ENCODE data around the gene BRMS1L.

BRMS1L gene

GRCh38 chr14:35909665-35910064, 83.5 kb downstream of the BRMS1L start:
- H3K36me3 ChIP-seq (ENCODE audit: control insufficient read depth in 4 of 4, insufficient read depth in 4 of 4, low read length in 3 of 4), result no peaks in the 10 kb centered on the region
- no peak overlapping the region for H3K4me3 ChIP-seq (ENCODE audit: control insufficient read depth in 1 of 7, extremely low read depth in 1 of 7, insufficient read depth in 4 of 7, low read depth in 2 of 7, low read length in 6 of 7)
- H3K27ac ChIP-seq (ENCODE audit: insufficient read depth in 1 of 2, low read depth in 1 of 2, low read length in 2 of 2, poor library complexity in 1 of 2, severe bottlenecking in 2 of 2), result no peak overlapping the region
- H3K4me1 ChIP-seq (ENCODE audit: control extremely low read depth in 1 of 4, control insufficient read depth in 4 of 4, insufficient read depth in 4 of 4, low read length in 3 of 4), result no peaks in the 10 kb centered on the region
- DNase-seq, result no peak
- CTCF ChIA-PET, result no interaction called here
- 92% methylated on average over 2 of the region's 4 CpGs for WGBS (ENCODE audit: insufficient coverage)
- POLR2A ChIA-PET, result no interaction called here
- peaks cover 0 to 2% (median 0%) of the 10 kb centered on the region in 5 experiments for H3K27me3 ChIP-seq (replicated peaks in 2 of 5; ENCODE audit: control insufficient read depth in 4 of 5, insufficient read depth in 5 of 5, low read length in 4 of 5)
- no peaks in the 10 kb centered on the region for H3K9me3 ChIP-seq (ENCODE audit: control extremely low read depth in 1 of 5, control insufficient read depth in 4 of 5, insufficient read depth in 2 of 5, low read depth in 1 of 5, low read length in 4 of 5)

GRCh38 chr14:35910191-35910590, 84.1 kb downstream of the BRMS1L start:
- peaks cover 0 to 2% (median 0%) of the 10 kb centered on the region in 5 experiments for H3K27me3 ChIP-seq (replicated peaks in 2 of 5; ENCODE audit: control insufficient read depth in 4 of 5, insufficient read depth in 5 of 5, low read length in 4 of 5)
- no peak for DNase-seq
- no peak overlapping the region for H3K4me3 ChIP-seq (ENCODE audit: control insufficient read depth in 1 of 7, extremely low read depth in 1 of 7, insufficient read depth in 4 of 7, low read depth in 2 of 7, low read length in 6 of 7)
- no peaks in the 10 kb centered on the region for H3K36me3 ChIP-seq (ENCODE audit: control insufficient read depth in 4 of 4, insufficient read depth in 4 of 4, low read length in 3 of 4)
- WGBS (ENCODE audit: insufficient coverage), result 100% methylated on average over 1 of the region's 4 CpGs
- no peaks in the 10 kb centered on the region for H3K9me3 ChIP-seq (ENCODE audit: control extremely low read depth in 1 of 5, control insufficient read depth in 4 of 5, insufficient read depth in 2 of 5, low read depth in 1 of 5, low read length in 4 of 5)
- CTCF ChIA-PET, result no interaction called here
- no peaks in the 10 kb centered on the region for H3K4me1 ChIP-seq (ENCODE audit: control extremely low read depth in 1 of 4, control insufficient read depth in 4 of 4, insufficient read depth in 4 of 4, low read length in 3 of 4)
- no peak overlapping the region for H3K27ac ChIP-seq (ENCODE audit: insufficient read depth in 1 of 2, low read depth in 1 of 2, low read length in 2 of 2, poor library complexity in 1 of 2, severe bottlenecking in 2 of 2)
- POLR2A ChIA-PET, result no interaction called here

GRCh38 chr14:35911097-35911496, 85.0 kb downstream of the BRMS1L start:
- CTCF ChIA-PET, result no interaction called here
- 80% methylated on average over 2 of the region's 4 CpGs for WGBS (ENCODE audit: insufficient coverage)
- no peak for DNase-seq
- POLR2A ChIA-PET, result no interaction called here
- Histone ChIP-seq H3K36me3 (ENCODE audit: control insufficient read depth in 4 of 4, insufficient read depth in 4 of 4, low read length in 3 of 4) (no peaks in the 10 kb centered on the region), H3K27ac (ENCODE audit: insufficient read depth in 1 of 2, low read depth in 1 of 2, low read length in 2 of 2, poor library complexity in 1 of 2, severe bottlenecking in 2 of 2) (no peak overlapping the region), H3K4me1 (ENCODE audit: control extremely low read depth in 1 of 4, control insufficient read depth in 4 of 4, insufficient read depth in 4 of 4, low read length in 3 of 4) (no peaks in the 10 kb centered on the region), H3K4me3 (ENCODE audit: control insufficient read depth in 1 of 7, extremely low read depth in 1 of 7, insufficient read depth in 4 of 7, low read depth in 2 of 7, low read length in 6 of 7) (no peak overlapping the region), H3K27me3 (replicated peaks in 2 of 5; ENCODE audit: control insufficient read depth in 4 of 5, insufficient read depth in 5 of 5, low read length in 4 of 5) (peaks cover 0 to 2% (median 0%) of the 10 kb centered on the region in 5 experiments), H3K9me3 (ENCODE audit: control extremely low read depth in 1 of 5, control insufficient read depth in 4 of 5, insufficient read depth in 2 of 5, low read depth in 1 of 5, low read length in 4 of 5) (no peaks in the 10 kb centered on the region)

- Histone ChIP-seq H3K9me3 (ENCODE audit: control extremely low read depth in 1 of 5, control insufficient read depth in 4 of 5, insufficient read depth in 2 of 5, low read depth in 1 of 5, low read length in 4 of 5) (peaks cover 0 to 7% (median 0%) of the 10 kb centered on the region in 5 experiments), H3K4me3 (ENCODE audit: control insufficient read depth in 1 of 7, extremely low read depth in 1 of 7, insufficient read depth in 4 of 7, low read depth in 2 of 7, low read length in 6 of 7) (no peak overlapping the region), H3K27ac (ENCODE audit: insufficient read depth in 1 of 2, low read depth in 1 of 2, low read length in 2 of 2, poor library complexity in 1 of 2, severe bottlenecking in 2 of 2) (no peak overlapping the region), H3K4me1 (ENCODE audit: control extremely low read depth in 1 of 4, control insufficient read depth in 4 of 4, insufficient read depth in 4 of 4, low read length in 3 of 4) (no peaks in the 10 kb centered on the region), H3K27me3 (replicated peaks in 2 of 5; ENCODE audit: control insufficient read depth in 4 of 5, insufficient read depth in 5 of 5, low read length in 4 of 5) (peaks cover 0 to 1% (median 0%) of the 10 kb centered on the region in 5 experiments), H3K36me3 (ENCODE audit: control insufficient read depth in 4 of 4, insufficient read depth in 4 of 4, low read length in 3 of 4) (no peaks in the 10 kb centered on the region)
- POLR2A ChIA-PET, result no interaction called here
- WGBS (ENCODE audit: insufficient coverage), result 83% methylated on average over 4 of the region's 4 CpGs
- DNase-seq, result no peak
- CTCF ChIA-PET, result no interaction called here
Measured at GRCh38 chr14:35915185-35915584, 89.0 kb downstream of the BRMS1L start.

GRCh38 chr14:35915775-35916174, 89.6 kb downstream of the BRMS1L start:
- H3K4me1 ChIP-seq (ENCODE audit: control extremely low read depth in 1 of 4, control insufficient read depth in 4 of 4, insufficient read depth in 4 of 4, low read length in 3 of 4), result no peaks in the 10 kb centered on the region
- CTCF ChIA-PET, result no interaction called here
- no peak overlapping the region for H3K27ac ChIP-seq (ENCODE audit: insufficient read depth in 1 of 2, low read depth in 1 of 2, low read length in 2 of 2, poor library complexity in 1 of 2, severe bottlenecking in 2 of 2)
- POLR2A ChIA-PET, result no interaction called here
- no CpG with 5 or more reads among the region's 1 CpG for WGBS (ENCODE audit: insufficient coverage)
- H3K36me3 ChIP-seq (ENCODE audit: control insufficient read depth in 4 of 4, insufficient read depth in 4 of 4, low read length in 3 of 4), result no peaks in the 10 kb centered on the region
- no peaks in the 10 kb centered on the region for H3K27me3 ChIP-seq (replicated peaks in 2 of 5; ENCODE audit: control insufficient read depth in 4 of 5, insufficient read depth in 5 of 5, low read length in 4 of 5)
- no peak overlapping the region for H3K4me3 ChIP-seq (ENCODE audit: control insufficient read depth in 1 of 7, extremely low read depth in 1 of 7, insufficient read depth in 4 of 7, low read depth in 2 of 7, low read length in 6 of 7)
- H3K9me3 ChIP-seq (ENCODE audit: control extremely low read depth in 1 of 5, control insufficient read depth in 4 of 5, insufficient read depth in 2 of 5, low read depth in 1 of 5, low read length in 4 of 5), result peaks cover 0 to 7% (median 0%) of the 10 kb centered on the region in 5 experiments
- DNase-seq, result no peak

Data from common myeloid progenitor, CD34-positive (primary cell).